Liver (tissue), 9 donors: ENCODE measurements around the gene SYNE4. TPM values are rescaled to one million over a fixed set of nuclear protein-coding genes. Genes with fewer than 3 reads are reported as not detected.

Source experiments
- DNase-seq: peaks from one replicate; pipeline ENCODE4 v3.0.0-alpha.2; 2017; ENCODE audit warnings: low spot score
- H3K27ac ChIP-seq, 2 donors: one replicate each; pipeline ENCODE4 v1.7.0; 2013; ENCODE audit warnings: inconsistent platforms in 2 of 2, low read length in 2 of 2, control low read depth in 1 of 2, low read depth in 1 of 2, mild to moderate bottlenecking in 1 of 2
- H3K27me3 ChIP-seq, 4 donors: one replicate each; pipeline versions ENCODE4 v1.6.1 to v1.7.0; 2013; ENCODE audit warnings: low read length in 3 of 4, inconsistent platforms in 1 of 4, mild to moderate bottlenecking in 1 of 4, moderate library complexity in 1 of 4; ENCODE audit not compliant: control insufficient read depth in 4 of 4, insufficient read depth in 4 of 4
- H3K36me3 ChIP-seq, 4 donors: one replicate each; pipeline versions ENCODE4 v1.6.1 to v1.7.0; 2013; ENCODE audit warnings: low read length in 3 of 4, mild to moderate bottlenecking in 3 of 4, low read depth in 1 of 4, moderate library complexity in 1 of 4; ENCODE audit not compliant: control insufficient read depth in 4 of 4, insufficient read depth in 3 of 4
- H3K4me1 ChIP-seq, 4 donors: one replicate each; pipeline versions ENCODE4 v1.6.1 to v1.7.0; 2013; ENCODE audit warnings: low read length in 3 of 4, mild to moderate bottlenecking in 3 of 4, moderate library complexity in 1 of 4; ENCODE audit not compliant: control insufficient read depth in 4 of 4, insufficient read depth in 4 of 4
- H3K4me3 ChIP-seq, 3 donors: one replicate each; pipeline versions ENCODE4 v1.6.1 to v1.7.0; 2013; ENCODE audit warnings: low read length in 3 of 3, control low read depth in 1 of 3, low read depth in 1 of 3, mild to moderate bottlenecking in 1 of 3
- H3K9ac ChIP-seq, 2 donors: one replicate each; pipeline ENCODE4 v1.7.0; 2013; ENCODE audit warnings: low read length in 2 of 2, mild to moderate bottlenecking in 2 of 2, moderate library complexity in 2 of 2, control low read depth in 1 of 2, low read depth in 1 of 2
- H3K9me3 ChIP-seq, 4 donors: one replicate each; pipeline versions ENCODE4 v1.6.1 to v1.7.0; 2013; ENCODE audit warnings: low read length in 3 of 4; ENCODE audit not compliant: control insufficient read depth in 4 of 4
- EGR1 ChIP-seq, 2 donors: IDR thresholded peaks; 2 replicates each; pipeline ENCODE4 v1.6.1; 2016 to 2018; ENCODE audit warnings: antibody characterized with exemption in 2 of 2, low read depth in 2 of 2
- FOXA1 ChIP-seq: IDR thresholded peaks from 2 replicates; pipeline ENCODE4 v1.6.1; 2016; ENCODE audit warnings: antibody characterized with exemption
- FOXA2 ChIP-seq: IDR thresholded peaks from 2 replicates; pipeline ENCODE4 v1.6.1; 2016; ENCODE audit warnings: antibody characterized with exemption
- GABPA ChIP-seq, 2 donors: IDR thresholded peaks in 1 of 2; conservative IDR thresholded peaks in 1 of 2; 2 replicates each; pipeline ENCODE4 v1.6.1; 2016; ENCODE audit warnings: antibody characterized with exemption in 2 of 2, mild to moderate bottlenecking in 1 of 2, moderate library complexity in 1 of 2
- HNF4A ChIP-seq, 2 donors: conservative IDR thresholded peaks; 2 replicates each; pipeline ENCODE4 v1.6.1; 2016; ENCODE audit warnings: antibody characterized with exemption in 2 of 2, mild to moderate bottlenecking in 2 of 2
- HNF4G ChIP-seq: IDR thresholded peaks from 2 replicates; pipeline ENCODE4 v1.6.1; 2016; ENCODE audit warnings: antibody characterized with exemption
- JUND ChIP-seq, 2 donors: IDR thresholded peaks; 2 replicates each; pipeline ENCODE4 v1.6.1; 2016; ENCODE audit warnings: antibody characterized with exemption in 2 of 2
- NR2F2 ChIP-seq: IDR thresholded peaks from 2 replicates; pipeline ENCODE4 v1.6.1; 2016; ENCODE audit warnings: antibody characterized with exemption
- RAD21 ChIP-seq, 2 donors: IDR thresholded peaks; 2 replicates each; pipeline ENCODE4 v1.6.1; 2016; ENCODE audit warnings: antibody characterized with exemption in 2 of 2, mild to moderate bottlenecking in 2 of 2
- SP1 ChIP-seq: IDR thresholded peaks from 2 replicates; pipeline ENCODE4 v1.6.1; 2018; ENCODE audit warnings: antibody characterized with exemption, mild to moderate bottlenecking
- YY1 ChIP-seq: IDR thresholded peaks from 2 replicates; pipeline ENCODE4 v1.6.1; 2016; ENCODE audit warnings: antibody characterized with exemption, mild to moderate bottlenecking
- ZBTB33 ChIP-seq: IDR thresholded peaks from 2 replicates; pipeline ENCODE4 v1.6.1; 2016; ENCODE audit warnings: antibody characterized with exemption
- WGBS: extraction: QIAGEN DNeasy Blood & Tissue Kit; methylation state at CpG from one replicate; pipeline ENCODE4 v1.1.7; 2013; 5-methylcytosine and 5-hydroxymethylcytosine counted together
- polyA plus RNA-seq, 2 donors: library from polyadenylated mRNA; stranded (reverse) in 1 of 2; unstranded in 1 of 2; fragments of 200-250 nt in 1 of 2; fragments of >200 nt in 1 of 2; fragmentation: Nextera tagmentation in 1 of 2; extraction: Ambion mirVana in 1 of 2; gene quantifications; one replicate each; pipeline versions ENCODE4 v1.2.1 to v1.2.3, GENCODE V29; 2013 to 2015
- total RNA-seq, 2 donors: library from RNA; depleted of rRNA; stranded (reverse); fragments of >200 nt; gene quantifications; one replicate each; pipeline ENCODE4 v1.2.3, GENCODE V29; 2014
- TF ChIP-seq, protein P1 (sequence below): IDR thresholded peaks from 2 replicates; pipeline ENCODE4 v1.6.1; 2016; ENCODE audit warnings: antibody characterized with exemption, mild to moderate bottlenecking
- TF ChIP-seq, protein P2 (sequence below): IDR thresholded peaks from 2 replicates; pipeline ENCODE4 v1.6.1; 2016; ENCODE audit warnings: antibody characterized with exemption
- TF ChIP-seq, protein P3 (sequence below): IDR thresholded peaks from 2 replicates; pipeline ENCODE4 v1.6.1; 2016; ENCODE audit warnings: antibody characterized with exemption
- donor health status: healthy.
- donor health status: healthy.
- donor health status: healthy.
- donor health status: healthy.
- donor health status: healthy.

SYNE4 gene
- total and polyA plus RNA-seq, 4 donors, result 1.8 to 5.7 (median 4.3) TPM

DNA sequence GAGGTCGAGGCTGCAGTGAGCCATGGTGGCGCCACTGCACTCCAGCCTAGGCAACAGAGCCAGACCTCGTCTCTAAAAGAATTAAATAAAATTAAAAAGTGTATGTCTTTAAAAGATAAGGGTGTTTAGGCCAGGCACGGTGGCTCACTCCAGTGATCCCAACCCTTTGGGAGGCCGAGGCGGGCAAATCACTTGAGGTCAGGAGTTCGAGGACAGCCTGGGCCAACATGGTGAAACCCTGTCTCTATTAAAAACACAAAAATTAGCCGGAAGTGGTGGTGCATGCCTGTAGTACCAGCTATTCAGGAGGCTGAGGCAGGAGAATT, 21.1 kb downstream of the SYNE4 start:
- Histone ChIP-seq H3K4me3 (no peak overlapping the region), H3K9ac (no peak overlapping the region), H3K4me1 (peaks cover 0 to 4% (median 0%) of the 10 kb centered on the region in 4 donors), H3K27ac (no peak overlapping the region), H3K27me3 (peaks cover 0 to 4% (median 0%) of the 10 kb centered on the region in 4 donors), H3K9me3 (no peaks in the 10 kb centered on the region), H3K36me3 (no peaks in the 10 kb centered on the region)
- TF ChIP-seq JUND (IDR thresholded peaks at IDR 0.05), result no peak
- DNase-seq, result no peak
- 32% methylated on average over 8 of the region's 8 CpGs for whole genome bisulfite sequencing

DNA sequence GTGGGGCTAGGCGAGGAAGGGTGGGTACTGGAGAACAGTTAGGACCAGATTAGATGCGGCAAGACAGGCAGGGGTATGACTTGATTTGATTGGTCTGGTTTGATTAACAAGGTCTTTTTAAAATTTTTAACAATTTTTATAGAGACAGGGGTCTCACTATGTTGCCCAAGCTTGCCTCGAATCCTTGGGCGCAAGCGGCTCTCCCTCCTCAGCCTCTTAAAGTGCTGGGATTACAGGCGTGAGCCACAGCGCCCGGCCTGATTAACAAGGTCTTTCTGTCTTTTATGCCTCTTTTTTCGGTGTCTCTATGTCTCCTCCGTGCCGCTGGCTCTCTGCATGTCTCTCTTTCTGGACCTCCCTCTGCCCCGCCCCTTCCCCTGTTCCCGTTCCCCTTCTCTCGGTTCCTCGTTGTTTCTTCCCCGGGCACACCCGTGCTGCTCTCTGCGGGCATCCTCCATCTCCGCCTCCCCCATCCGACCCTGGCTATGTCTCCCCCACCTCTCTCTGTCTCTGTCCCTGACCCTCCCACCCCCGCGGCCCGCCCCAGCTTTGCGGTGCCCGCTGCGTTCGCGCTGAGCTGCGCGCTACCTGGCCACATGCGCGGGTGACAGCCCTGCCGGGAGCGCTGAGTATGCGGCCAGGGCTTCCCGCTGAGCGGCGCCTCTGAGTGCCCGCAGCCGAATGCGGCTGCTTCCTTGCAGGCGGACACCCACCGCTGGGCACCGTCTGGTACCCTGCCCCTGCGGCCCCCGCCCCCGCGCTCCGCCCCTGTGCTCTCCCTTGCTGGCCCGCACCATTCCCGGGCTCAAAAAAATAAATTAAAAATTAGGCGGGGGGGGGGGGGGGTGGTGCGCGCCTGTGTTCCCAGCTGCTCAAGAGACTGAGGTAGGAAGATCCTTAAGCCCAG, 21.7 kb downstream of the SYNE4 start:
- peaks cover 0 to 4% (median 0%) of the 10 kb centered on the region in 4 donors for H3K27me3 ChIP-seq
- no peak for TF ChIP-seq JUND (IDR thresholded peaks at IDR 0.05)
- TF ChIP-seq YY1, result no peak
- TF ChIP-seq ZBTB33, result no peak
- no peak for TF ChIP-seq FOXA2
- TF ChIP-seq HNF4A (conservative IDR thresholded peaks at IDR 0.05), result no peak
- TF ChIP-seq, protein P1, sequence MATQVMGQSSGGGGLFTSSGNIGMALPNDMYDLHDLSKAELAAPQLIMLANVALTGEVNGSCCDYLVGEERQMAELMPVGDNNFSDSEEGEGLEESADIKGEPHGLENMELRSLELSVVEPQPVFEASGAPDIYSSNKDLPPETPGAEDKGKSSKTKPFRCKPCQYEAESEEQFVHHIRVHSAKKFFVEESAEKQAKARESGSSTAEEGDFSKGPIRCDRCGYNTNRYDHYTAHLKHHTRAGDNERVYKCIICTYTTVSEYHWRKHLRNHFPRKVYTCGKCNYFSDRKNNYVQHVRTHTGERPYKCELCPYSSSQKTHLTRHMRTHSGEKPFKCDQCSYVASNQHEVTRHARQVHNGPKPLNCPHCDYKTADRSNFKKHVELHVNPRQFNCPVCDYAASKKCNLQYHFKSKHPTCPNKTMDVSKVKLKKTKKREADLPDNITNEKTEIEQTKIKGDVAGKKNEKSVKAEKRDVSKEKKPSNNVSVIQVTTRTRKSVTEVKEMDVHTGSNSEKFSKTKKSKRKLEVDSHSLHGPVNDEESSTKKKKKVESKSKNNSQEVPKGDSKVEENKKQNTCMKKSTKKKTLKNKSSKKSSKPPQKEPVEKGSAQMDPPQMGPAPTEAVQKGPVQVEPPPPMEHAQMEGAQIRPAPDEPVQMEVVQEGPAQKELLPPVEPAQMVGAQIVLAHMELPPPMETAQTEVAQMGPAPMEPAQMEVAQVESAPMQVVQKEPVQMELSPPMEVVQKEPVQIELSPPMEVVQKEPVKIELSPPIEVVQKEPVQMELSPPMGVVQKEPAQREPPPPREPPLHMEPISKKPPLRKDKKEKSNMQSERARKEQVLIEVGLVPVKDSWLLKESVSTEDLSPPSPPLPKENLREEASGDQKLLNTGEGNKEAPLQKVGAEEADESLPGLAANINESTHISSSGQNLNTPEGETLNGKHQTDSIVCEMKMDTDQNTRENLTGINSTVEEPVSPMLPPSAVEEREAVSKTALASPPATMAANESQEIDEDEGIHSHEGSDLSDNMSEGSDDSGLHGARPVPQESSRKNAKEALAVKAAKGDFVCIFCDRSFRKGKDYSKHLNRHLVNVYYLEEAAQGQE, result no peak
- TF ChIP-seq, protein P2, sequence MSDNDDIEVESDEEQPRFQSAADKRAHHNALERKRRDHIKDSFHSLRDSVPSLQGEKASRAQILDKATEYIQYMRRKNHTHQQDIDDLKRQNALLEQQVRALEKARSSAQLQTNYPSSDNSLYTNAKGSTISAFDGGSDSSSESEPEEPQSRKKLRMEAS, result no peak
- TF ChIP-seq, protein P3, sequence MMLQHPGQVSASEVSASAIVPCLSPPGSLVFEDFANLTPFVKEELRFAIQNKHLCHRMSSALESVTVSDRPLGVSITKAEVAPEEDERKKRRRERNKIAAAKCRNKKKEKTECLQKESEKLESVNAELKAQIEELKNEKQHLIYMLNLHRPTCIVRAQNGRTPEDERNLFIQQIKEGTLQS, result no peak
- no peak for TF ChIP-seq GABPA (IDR thresholded peaks at IDR 0.05 in 1 of 2, conservative IDR thresholded peaks at IDR 0.05 in 1 of 2)
- no peak for DNase-seq
- no peak overlapping the region for H3K9ac ChIP-seq
- no peak overlapping the region for H3K27ac ChIP-seq
- no peaks in the 10 kb centered on the region for H3K9me3 ChIP-seq
- H3K36me3 ChIP-seq, result no peaks in the 10 kb centered on the region
- 10% methylated on average over 54 of the region's 54 CpGs for WGBS
- H3K4me1 ChIP-seq, result peaks cover 0 to 4% (median 0%) of the 10 kb centered on the region in 4 donors
- H3K4me3 ChIP-seq, result peak overlapping the region in 1 of 3 donors; percentile 36

DNA sequence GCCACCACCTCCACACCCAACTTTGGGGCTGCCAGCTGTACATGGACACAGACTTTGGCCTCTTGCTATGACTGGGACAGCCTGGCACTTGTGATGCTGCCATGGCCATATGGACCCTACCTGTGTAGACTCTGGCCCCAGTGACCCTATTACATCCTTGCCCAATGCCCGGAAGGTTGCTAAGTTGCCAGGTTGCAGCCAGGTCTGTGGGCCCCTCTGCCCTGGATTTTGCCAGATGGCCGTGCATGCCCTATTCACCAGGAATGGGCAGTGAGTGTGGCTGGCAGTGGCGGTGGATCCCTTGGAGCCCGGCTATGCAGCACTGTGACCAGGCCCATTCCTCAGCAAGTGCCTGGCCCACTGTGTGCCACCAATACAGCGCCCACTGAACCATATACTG, 22.5 kb downstream of the SYNE4 start:
- Histone ChIP-seq H3K9me3 (no peaks in the 10 kb centered on the region), H3K27me3 (peaks cover 0 to 4% (median 0%) of the 10 kb centered on the region in 4 donors), H3K9ac (no peak overlapping the region), H3K27ac (no peak overlapping the region), H3K4me1 (peaks cover 0 to 4% (median 0%) of the 10 kb centered on the region in 4 donors), H3K36me3 (no peaks in the 10 kb centered on the region), H3K4me3 (no peak overlapping the region)
- DNase-seq, result no peak
- 88% methylated on average over 5 of the region's 5 CpGs for WGBS
- no peak for TF ChIP-seq NR2F2
- TF ChIP-seq SP1, result no peak
- TF ChIP-seq YY1, result no peak
- TF ChIP-seq, protein P3, result no peak
- TF ChIP-seq, protein P2, result no peak
- TF ChIP-seq HNF4G, result no peak
- TF ChIP-seq HNF4A (conservative IDR thresholded peaks at IDR 0.05), result no peak
- no peak for TF ChIP-seq JUND (IDR thresholded peaks at IDR 0.05)
- TF ChIP-seq RAD21 (IDR thresholded peaks at IDR 0.05), result no peak
- TF ChIP-seq FOXA2, result no peak
- TF ChIP-seq EGR1 (IDR thresholded peaks at IDR 0.05; ENCODE audit: low read depth in 2 of 2), result no peak
- TF ChIP-seq FOXA1, result no peak
